Subcutaneous adipose tissue (tissue), 4 donors: Measurements from ENCODE around the gene SFMBT1. TPM values are rescaled to one million over a fixed set of nuclear protein-coding genes. Genes with fewer than 3 reads are reported as not detected.

Source experiments
- CTCF ChIP-seq: fragments of 450-650 bp; IDR thresholded peaks from one replicate; pipeline ENCODE4 v1.5.1; 2016; ENCODE audit warnings: low read depth, mild to moderate bottlenecking, control low read depth, antibody characterized with exemption, moderate library complexity
- total RNA-seq, 4 donors: library from RNA; depleted of rRNA; stranded (reverse); fragments of >200 nt; gene quantifications; one replicate each; pipeline ENCODE4 v1.1.0, GENCODE V29; 2016

Gene SFMBT1
- total RNA-seq, 4 donors from 2014 or later: 4.9 to 15.5 (median 12.2) TPM

GRCh38 chr3:53079147-53079546, 33.3 kb upstream of the SFMBT1 start:
- no peak for TF ChIP-seq CTCF

GRCh38 chr3:53078656-53079055, 32.8 kb upstream of the SFMBT1 start:
- TF ChIP-seq CTCF: no peak

GRCh38 chr3:53077476-53078220, 31.8 kb upstream of the SFMBT1 start:
- TF ChIP-seq CTCF: no peak

- TF ChIP-seq CTCF: no peak
Measured at GRCh38 chr3:53075743-53076140, 29.9 kb upstream of the SFMBT1 start.

- TF ChIP-seq CTCF: no peak
Measured at GRCh38 chr3:53074761-53075742, 29.2 kb upstream of the SFMBT1 start.

GRCh38 chr3:53074366-53074696, 28.5 kb upstream of the SFMBT1 start:
- no peak for TF ChIP-seq CTCF
